ENCODE results near the gene QRSL1. TPM values are rescaled to one million over a fixed set of nuclear protein-coding genes. Genes with fewer than 3 reads are reported as not detected.

The QRSL1 gene
- total RNA-seq, 4 donors from 2014 or later = 8.2 to 19.8 (median 12.8) TPM

- Histone ChIP-seq H3K4me1 (no peaks in the 10 kb centered on the region), H3K27ac (no peak overlapping the region), H3K36me3 (peaks cover 0 to 51% (median 0%) of the 10 kb centered on the region in 3 donors), H3K4me3 (no peak overlapping the region), H3K9me3 (no peaks in the 10 kb centered on the region), H3K27me3 (no peaks in the 10 kb centered on the region)
- no peak for DNase-seq
- no peak for TF ChIP-seq POLR2A (IDR thresholded peaks at IDR 0.05)
- TF ChIP-seq, protein P1, sequence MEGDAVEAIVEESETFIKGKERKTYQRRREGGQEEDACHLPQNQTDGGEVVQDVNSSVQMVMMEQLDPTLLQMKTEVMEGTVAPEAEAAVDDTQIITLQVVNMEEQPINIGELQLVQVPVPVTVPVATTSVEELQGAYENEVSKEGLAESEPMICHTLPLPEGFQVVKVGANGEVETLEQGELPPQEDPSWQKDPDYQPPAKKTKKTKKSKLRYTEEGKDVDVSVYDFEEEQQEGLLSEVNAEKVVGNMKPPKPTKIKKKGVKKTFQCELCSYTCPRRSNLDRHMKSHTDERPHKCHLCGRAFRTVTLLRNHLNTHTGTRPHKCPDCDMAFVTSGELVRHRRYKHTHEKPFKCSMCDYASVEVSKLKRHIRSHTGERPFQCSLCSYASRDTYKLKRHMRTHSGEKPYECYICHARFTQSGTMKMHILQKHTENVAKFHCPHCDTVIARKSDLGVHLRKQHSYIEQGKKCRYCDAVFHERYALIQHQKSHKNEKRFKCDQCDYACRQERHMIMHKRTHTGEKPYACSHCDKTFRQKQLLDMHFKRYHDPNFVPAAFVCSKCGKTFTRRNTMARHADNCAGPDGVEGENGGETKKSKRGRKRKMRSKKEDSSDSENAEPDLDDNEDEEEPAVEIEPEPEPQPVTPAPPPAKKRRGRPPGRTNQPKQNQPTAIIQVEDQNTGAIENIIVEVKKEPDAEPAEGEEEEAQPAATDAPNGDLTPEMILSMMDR (IDR thresholded peaks at IDR 0.05) = no peak
These were observed 13.1 kb downstream of the QRSL1 start for GRCh38 chr6:106642476-106642875.

DNA sequence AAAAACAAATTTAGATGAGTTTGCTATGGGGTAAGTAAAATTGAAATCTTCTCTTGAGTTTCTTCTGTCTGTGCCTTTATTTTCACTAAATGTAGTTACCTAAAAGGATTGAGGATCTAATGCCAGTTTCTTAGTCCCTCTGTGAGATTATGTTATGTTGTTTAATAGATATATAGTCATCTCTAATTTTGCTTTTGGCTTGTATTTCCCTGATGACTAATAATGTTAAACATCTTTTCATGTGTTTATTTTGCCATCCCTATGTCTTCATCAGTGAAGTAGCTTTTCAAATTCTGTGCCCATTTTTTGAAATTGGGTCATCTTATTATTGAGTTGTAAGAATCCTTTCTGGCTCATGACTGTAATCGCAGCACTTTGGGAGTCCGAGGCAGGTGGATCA is 13.7 kb downstream of the QRSL1 start:
- Histone ChIP-seq H3K4me3 (no peak overlapping the region), H3K27me3 (no peaks in the 10 kb centered on the region), H3K36me3 (peaks cover 0 to 53% (median 0%) of the 10 kb centered on the region in 3 donors), H3K27ac (no peak overlapping the region), H3K9me3 (no peaks in the 10 kb centered on the region), H3K4me1 (no peaks in the 10 kb centered on the region)
- DNase-seq = no peak
- TF ChIP-seq, protein P1 (IDR thresholded peaks at IDR 0.05) = no peak
- TF ChIP-seq POLR2A (IDR thresholded peaks at IDR 0.05) = no peak

DNA sequence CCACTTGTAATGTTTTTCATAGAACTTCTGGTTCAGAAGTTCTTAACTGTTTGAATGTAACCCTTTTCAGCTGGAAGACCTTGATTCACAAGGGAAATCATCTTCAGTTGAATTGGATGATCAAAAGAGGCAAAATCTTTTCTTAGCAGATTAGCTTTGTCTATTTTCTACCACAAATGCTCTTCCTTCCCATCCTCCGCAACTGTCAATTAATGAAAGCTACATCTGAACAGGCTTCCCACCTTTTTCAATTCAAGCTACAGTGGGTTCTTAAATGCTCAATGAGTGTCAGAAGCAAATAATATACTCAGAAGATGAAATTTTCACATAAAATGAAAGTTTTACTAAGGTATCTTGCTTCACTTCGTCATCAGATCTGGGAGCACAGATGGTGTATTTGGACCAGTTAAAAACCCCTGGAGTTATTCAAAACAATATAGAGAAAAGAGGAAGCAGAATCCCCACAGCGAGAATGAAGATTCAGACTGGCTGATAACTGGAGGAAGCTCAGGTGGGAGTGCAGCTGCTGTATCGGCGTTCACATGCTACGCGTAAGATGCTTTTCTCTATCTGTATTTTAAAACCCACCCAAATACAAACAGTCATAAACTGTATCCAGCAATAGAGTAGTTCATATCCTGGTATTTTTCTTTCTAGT is 19.4 kb downstream of the QRSL1 start:
- Histone ChIP-seq H3K4me1 (no peaks in the 10 kb centered on the region), H3K4me3 (peak overlapping the region in 2 of 4 donors; percentile 3 to 32), H3K27me3 (no peaks in the 10 kb centered on the region), H3K27ac (peak overlapping the region in 2 of 4 donors; percentile 65 to 75), H3K9me3 (no peaks in the 10 kb centered on the region), H3K36me3 (peaks cover 0 to 62% (median 2%) of the 10 kb centered on the region in 3 donors)
- TF ChIP-seq, protein P1 (IDR thresholded peaks at IDR 0.05) = no peak
- no peak for TF ChIP-seq POLR2A (IDR thresholded peaks at IDR 0.05)
- peak in 2 of 3 donors; percentile 59 to 68 for DNase-seq

DNA sequence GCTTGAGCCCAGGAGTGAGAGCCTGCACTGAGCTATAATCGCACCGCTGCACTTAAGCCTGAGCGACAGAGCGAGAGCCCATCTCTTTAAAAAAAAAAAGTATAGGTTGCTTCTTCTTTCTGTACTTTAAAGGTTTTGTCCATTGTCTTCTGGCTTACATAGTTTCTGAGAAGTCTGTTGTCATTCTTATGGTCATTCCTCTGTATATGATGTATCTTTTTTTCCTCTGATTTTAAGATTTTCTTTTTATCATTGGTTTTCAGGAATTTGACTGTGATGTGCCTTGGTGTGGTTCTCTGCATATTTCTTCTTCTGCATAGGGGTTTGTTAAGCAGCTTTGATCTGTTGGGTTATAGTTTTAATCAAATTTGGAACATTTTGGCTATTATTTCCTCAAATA is 29.1 kb downstream of the QRSL1 start:
- DNase-seq = no peak
- Histone ChIP-seq H3K27ac (no peak overlapping the region), H3K9me3 (peaks cover 0 to 13% (median 0%) of the 10 kb centered on the region in 4 donors), H3K27me3 (no peaks in the 10 kb centered on the region), H3K36me3 (peaks cover 0 to 89% (median 3%) of the 10 kb centered on the region in 3 donors), H3K4me3 (no peak overlapping the region), H3K4me1 (no peaks in the 10 kb centered on the region)
- TF ChIP-seq, protein P1 (IDR thresholded peaks at IDR 0.05) = no peak
- no peak for TF ChIP-seq POLR2A (IDR thresholded peaks at IDR 0.05)

DNA sequence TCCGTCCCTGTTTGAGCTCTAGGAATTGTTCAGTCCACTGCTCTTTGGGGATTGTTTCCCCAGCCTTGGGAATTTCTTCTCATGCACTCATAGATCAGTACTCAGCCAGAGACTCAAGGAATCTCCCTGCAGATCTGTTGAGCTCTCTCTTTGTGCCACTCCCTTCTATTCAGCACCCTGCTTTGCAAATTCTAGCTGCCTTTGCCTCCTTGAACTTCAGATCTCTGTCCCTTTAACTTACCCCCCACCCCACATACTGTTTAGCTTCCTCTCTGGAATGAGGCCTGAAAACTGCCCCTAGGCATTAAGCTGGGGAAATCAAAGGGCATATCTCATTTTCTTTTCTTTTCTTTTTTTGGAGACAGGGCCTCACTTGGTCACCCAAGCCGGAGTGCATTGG is 30.5 kb downstream of the QRSL1 start:
- TF ChIP-seq, protein P1 (IDR thresholded peaks at IDR 0.05) = no peak
- no peak for TF ChIP-seq POLR2A (IDR thresholded peaks at IDR 0.05)
- peaks cover 0 to 89% (median 3%) of the 10 kb centered on the region in 3 donors for H3K36me3 ChIP-seq

More for the DNA sequence above, 30.5 kb downstream of the QRSL1 start:
- no peaks in the 10 kb centered on the region for H3K4me1 ChIP-seq
- no peak overlapping the region for H3K27ac ChIP-seq
- no peaks in the 10 kb centered on the region for H3K27me3 ChIP-seq
- no peak overlapping the region for H3K4me3 ChIP-seq
- no peak for DNase-seq
- H3K9me3 ChIP-seq = peaks cover 0 to 13% (median 0%) of the 10 kb centered on the region in 4 donors
